Stomach (tissue), 4 donors: Measurements from ENCODE around the gene TBC1D32.

Experiments
- CTCF ChIP-seq, 7 experiments: fragments of 450-650 bp in 4 of 7; fragments of 200-600 bp in 3 of 7; sonication (generic) in 3 of 7; IDR thresholded peaks; one replicate each; pipeline ENCODE4 v1.5.1; 2016 to 2019; ENCODE audit warnings: antibody characterized with exemption in 7 of 7, control low read depth in 2 of 7, mild to moderate bottlenecking in 1 of 7
- EP300 ChIP-seq: sonication (generic); formaldehyde crosslinking; IDR thresholded peaks from one replicate; pipeline ENCODE4 v1.6.1; 2017; ENCODE audit warnings: antibody characterized with exemption
- POLR2A ChIP-seq, 4 donors: fragments of 450-650 bp; IDR thresholded peaks; one replicate each; pipeline ENCODE4 v1.6.1; 2016; ENCODE audit warnings: antibody characterized with exemption in 4 of 4, control low read depth in 2 of 4, mild to moderate bottlenecking in 1 of 4, moderate library complexity in 1 of 4
- POLR2AphosphoS5 ChIP-seq, 3 donors: sonication (generic); formaldehyde crosslinking; IDR thresholded peaks; one replicate each; pipeline ENCODE4 v1.6.1; 2016; ENCODE audit warnings: antibody characterized with exemption in 3 of 3

- TF ChIP-seq POLR2A (IDR thresholded peaks at IDR 0.05), result no peak
- no peak for TF ChIP-seq POLR2AphosphoS5 (IDR thresholded peaks at IDR 0.05)
- no peak for TF ChIP-seq CTCF (IDR thresholded peaks at IDR 0.05)
- no peak for TF ChIP-seq EP300
These were observed 269.9 kb downstream of the TBC1D32 start for GRCh38 chr6:121064345-121064744.
